GM12891 (cell line): Measurements from ENCODE around the gene CSPG4.
"Not testable (repeated sequence)": the region's sequence is repeated elsewhere in the genome, so short reads cannot be mapped to it uniquely, and the experiment has no call there.

ENCODE experiments used
- DNase-seq: peaks from one replicate; pipeline ENCODE4 v3.0.0; 2011; ENCODE audit warnings: low spot score; ENCODE audit not compliant: insufficient read length
- FAIRE-seq: peaks from 2 replicates; lab custom pipeline; 2011; peaks lifted over from hg19 to GRCh38; lab: Jason Lieb, UNC
- PAX5 ChIP-seq: IDR thresholded peaks from 2 replicates; pipeline ENCODE4 v1.6.1; 2011; ENCODE audit warnings: low read length, moderate library complexity, mild to moderate bottlenecking; ENCODE audit not compliant: insufficient read depth, severe bottlenecking
- POLR2A ChIP-seq: IDR thresholded peaks from 2 replicates; pipeline ENCODE4 v1.6.1; 2011; ENCODE audit warnings: low read depth, low read length, control low read depth
- POLR2AphosphoS5 ChIP-seq: IDR thresholded peaks from 2 replicates; pipeline ENCODE4 v1.6.1; 2011; ENCODE audit warnings: low read depth, low read length, control low read depth
- POU2F2 ChIP-seq: IDR thresholded peaks from 2 replicates; pipeline ENCODE4 v1.6.1; 2011; ENCODE audit warnings: low read depth, mild to moderate bottlenecking, control low read depth, low read length, moderate library complexity
- SPI1 ChIP-seq: IDR thresholded peaks from 2 replicates; pipeline ENCODE4 v1.6.1; 2011; ENCODE audit warnings: low read depth, low read length, control low read depth
- TAF1 ChIP-seq: IDR thresholded peaks from 2 replicates; pipeline ENCODE4 v1.6.1; 2011; ENCODE audit warnings: low read depth, low read length, control low read depth

The CSPG4 gene

GRCh38 chr15:75639709-75640482, 72.8 kb downstream of the CSPG4 start, which contains the start of gene IMP3:
Gene IMP3, minus strand, starts transcription at chr15:75640224. Its CDS starts 56 bp downstream, at chr15:75640168.
- DNase-seq (peak; percentile 94), FAIRE-seq (peak; percentile 95)
- TF ChIP-seq PAX5 (no peak), TAF1 (peak; percentile 92), POU2F2 (peak; percentile 74; the same call in 1 of the 2 replicates), POLR2A (peak; percentile 95), SPI1 (peak; percentile 24; the same call in 1 of the 2 replicates), POLR2AphosphoS5 (peak; percentile 98)

GRCh38 chr15:75639191-75639708, 73.4 kb downstream of the CSPG4 start:
- FAIRE-seq (no peak), DNase-seq (no peak)
- TF ChIP-seq POLR2AphosphoS5: no peak
- no peak for TF ChIP-seq SPI1
- TF ChIP-seq POU2F2: no peak
- TF ChIP-seq TAF1: no peak
- no peak for TF ChIP-seq POLR2A
- TF ChIP-seq PAX5: no peak

GRCh38 chr15:75637245-75638009, 75.2 kb downstream of the CSPG4 start:
- no peak for FAIRE-seq

GRCh38 chr15:75636026-75636425, 76.6 kb downstream of the CSPG4 start:
- DNase-seq: no peak
- FAIRE-seq: no peak
- TF ChIP-seq POLR2A: no peak
- no peak for TF ChIP-seq POU2F2
- TF ChIP-seq TAF1: no peak

More at GRCh38 chr15:75637245-75638009, 75.2 kb downstream of the CSPG4 start:
- TF ChIP-seq POLR2A: peak; percentile 51; the same call in 1 of the 2 replicates
- no peak for TF ChIP-seq POLR2AphosphoS5
- no peak for DNase-seq

- not testable (repeated sequence) for DNase-seq, FAIRE-seq
These were observed 78.7 kb downstream of the CSPG4 start for GRCh38 chr15:75633922-75634321.

- TF ChIP-seq SPI1 (no peak), POU2F2 (no peak), POLR2AphosphoS5 (no peak)
- DNase-seq (no peak), FAIRE-seq (no peak)
These were observed 80.7 kb downstream of the CSPG4 start for GRCh38 chr15:75631935-75632334.

- peak; percentile 66; the same call in 1 of the 2 replicates for TF ChIP-seq POLR2AphosphoS5
- no peak for TF ChIP-seq PAX5
- TF ChIP-seq TAF1: peak; percentile 54; the same call in 1 of the 2 replicates
- peak; percentile 97 for DNase-seq
- peak; percentile 91 for FAIRE-seq
These were observed 86.9 kb downstream of the CSPG4 start, which contains the start of gene SNUPN for GRCh38 chr15:75625542-75626347. Gene SNUPN, minus strand, starts transcription at chr15:75625725. Its CDS starts 4,674 bp downstream, at chr15:75621051.
